Endothelial cell of umbilical vein (primary cell): ENCODE data around the gene GLDN. TPM values are rescaled to one million over a fixed set of nuclear protein-coding genes. Genes with fewer than 3 reads are reported as not detected.

Experiments used
- BruUV-seq: library from RNA; stranded (reverse); fragments of 400-500 nt; replicated peaks from 2 replicates; lab custom pipeline; 2021; lab: Mats Ljungman, UMichigan
- CTCF ChIA-PET: fragments of 300-600, 350-600 bp; sonication (Branson Sonifier 250); formaldehyde crosslinking; loops from one replicate; lab custom pipeline; 2021; ENCODE audit warnings: antibody characterized with exemption, inconsistent platforms; lab: Charles Lee
- POLR2A ChIA-PET: fragments of 300-600, 350-600 bp; sonication (Branson Sonifier 250); formaldehyde crosslinking; loops from one replicate; lab custom pipeline; 2021; ENCODE audit warnings: antibody characterized with exemption, inconsistent platforms; lab: Charles Lee
- DNase-seq: peaks from one replicate; pipeline ENCODE4 v3.0.0-alpha.2; 2011; ENCODE audit warnings: low read depth, low spot score
- FAIRE-seq: peaks from 2 replicates; lab custom pipeline; 2011; peaks lifted over from hg19 to GRCh38; lab: Jason Lieb, UNC
- H2AFZ ChIP-seq: 2 replicates; pipeline ENCODE4 v1.6.0; 2012; ENCODE audit warnings: low read depth, low read length, control low read depth, inconsistent platforms
- H3K27ac ChIP-seq: 2 replicates; pipeline ENCODE4 v1.5.1; 2011; ENCODE audit warnings: low read depth, mild to moderate bottlenecking, control low read depth, low read length, moderate library complexity; ENCODE audit not compliant: insufficient read depth
- H3K27me3 ChIP-seq, 2 experiments: 2 replicates each; pipeline versions ENCODE4 v1.6.0 to v1.6.1; 2011; ENCODE audit warnings: low read length in 2 of 2, mixed read lengths in 1 of 2; ENCODE audit not compliant: control insufficient read depth in 2 of 2, insufficient read depth in 2 of 2
- H3K36me3 ChIP-seq, 2 experiments: 2 replicates in 1 of 2; 3 replicates in 1 of 2; pipeline ENCODE4 v1.5.1; 2011; ENCODE audit warnings: low read length in 2 of 2, mild to moderate bottlenecking in 1 of 2, moderate library complexity in 1 of 2; ENCODE audit not compliant: control insufficient read depth in 2 of 2, insufficient read depth in 2 of 2; ENCODE audit errors: extremely low read depth in 1 of 2
- H3K4me1 ChIP-seq: 3 replicates; pipeline ENCODE4 v1.5.1; 2011; ENCODE audit warnings: mild to moderate bottlenecking, low read length; ENCODE audit not compliant: control insufficient read depth, insufficient read depth; ENCODE audit errors: extremely low read depth
- H3K4me2 ChIP-seq: 2 replicates; pipeline ENCODE4 v1.6.1; 2011; ENCODE audit warnings: low read length, control low read depth, mixed read lengths; ENCODE audit not compliant: insufficient read depth
- H3K4me3 ChIP-seq, 3 experiments: fragments of 200-600 bp in 1 of 3; sonication (generic), shearing (Covaris generic) in 1 of 3; replicated peaks in 1 of 3; 2 replicates each; pipeline ENCODE4 v1.5.1; 2011 to 2016; ENCODE audit warnings: control low read depth in 3 of 3, low read length in 3 of 3, mild to moderate bottlenecking in 2 of 3, inconsistent platforms in 1 of 3, low read depth in 1 of 3, moderate library complexity in 1 of 3; ENCODE audit not compliant: insufficient read depth in 1 of 3
- H3K79me2 ChIP-seq: 2 replicates; pipeline ENCODE4 v1.6.0; 2012; ENCODE audit warnings: low read length, inconsistent platforms; ENCODE audit not compliant: control insufficient read depth, insufficient read depth
- H3K9ac ChIP-seq: replicated peaks from 2 replicates; pipeline ENCODE3; 2011; ENCODE audit warnings: low read length, control low read depth; ENCODE audit not compliant: insufficient read depth; ENCODE audit errors: extremely low read depth
- H3K9me1 ChIP-seq: replicated peaks from 3 replicates; pipeline ENCODE4 v1.6.0; 2011; ENCODE audit warnings: mild to moderate bottlenecking, low read length; ENCODE audit not compliant: control insufficient read depth, insufficient read depth; ENCODE audit errors: extremely low read depth
- H3K9me3 ChIP-seq: replicated peaks from 2 replicates; pipeline ENCODE4 v1.5.1; 2012; ENCODE audit warnings: low read length, inconsistent platforms; ENCODE audit not compliant: control insufficient read depth, insufficient read depth
- H4K20me1 ChIP-seq: replicated peaks from 2 replicates; pipeline ENCODE3; 2011; ENCODE audit warnings: mild to moderate bottlenecking, low read length; ENCODE audit not compliant: control insufficient read depth, insufficient read depth; ENCODE audit errors: extremely low read depth
- CTCF ChIP-seq, 2 donors: IDR thresholded peaks; 1 replicate in 1 of 2; 2 replicates in 1 of 2; pipeline ENCODE4 v1.5.1; 2011; ENCODE audit warnings: low read length in 2 of 2, mild to moderate bottlenecking in 2 of 2, moderate library complexity in 2 of 2, control low read depth in 1 of 2, inconsistent platforms in 1 of 2, low read depth in 1 of 2; ENCODE audit not compliant: insufficient read depth in 1 of 2; ENCODE audit errors: extremely low read depth in 1 of 2
- EZH2 ChIP-seq: IDR thresholded peaks from 2 replicates; pipeline ENCODE4 v1.6.1; 2012; ENCODE audit warnings: borderline replicate concordance, low read depth, mild to moderate bottlenecking, moderate library complexity, low read length, inconsistent platforms; ENCODE audit not compliant: severe bottlenecking
- FOS ChIP-seq: IDR thresholded peaks from 2 replicates; pipeline ENCODE4 v1.6.1; 2011; ENCODE audit warnings: mild to moderate bottlenecking, low read length, moderate library complexity, borderline replicate concordance; ENCODE audit not compliant: insufficient read depth
- GATA2 ChIP-seq: IDR thresholded peaks from 2 replicates; pipeline ENCODE4 v1.7.0; 2011; ENCODE audit warnings: low read depth, mild to moderate bottlenecking, moderate library complexity, mixed read lengths, low read length; ENCODE audit not compliant: insufficient read length, insufficient read depth
- JUN ChIP-seq: IDR thresholded peaks from 2 replicates; pipeline ENCODE4 v1.6.1; 2011; ENCODE audit warnings: borderline replicate concordance, low read depth; ENCODE audit not compliant: insufficient read length, insufficient read depth
- MAX ChIP-seq: IDR thresholded peaks from 2 replicates; pipeline ENCODE4 v1.6.1; 2011; ENCODE audit not compliant: insufficient read depth, insufficient read length
- MYC ChIP-seq: IDR thresholded peaks from one replicate; pipeline ENCODE4 v1.6.1; 2011; ENCODE audit warnings: mild to moderate bottlenecking, low read depth, low read length
- POLR2A ChIP-seq: IDR thresholded peaks from 2 replicates; pipeline ENCODE4 v1.6.1; 2012; ENCODE audit warnings: low read depth, mild to moderate bottlenecking, control low read depth, low read length
- POLR2AphosphoS5 ChIP-seq: IDR thresholded peaks from 2 replicates; pipeline ENCODE4 v1.6.1; 2012; ENCODE audit warnings: low read depth, mild to moderate bottlenecking, control low read depth, low read length, moderate library complexity; ENCODE audit not compliant: insufficient read depth
- dilution Hi-C: fragments of 300-500 bp; cut with MboI; formaldehyde crosslinking; loops from one replicate; pipeline ENCODE4 v1.15.0; 2019; ENCODE audit warnings: low sequenced_read_pairs; ENCODE audit not compliant: extremely low pct_ligation_motif_present
- intact Hi-C: fragments of 100-400 bp; cut with micrococcal nuclease; formaldehyde crosslinking; loops from one replicate; pipeline ENCODE4 v1.10.0; 2022
- polyA plus RNA-seq, 4 experiments: library from polyadenylated mRNA; depleted of rRNA in 3 of 4; stranded (reverse) in 3 of 4; unstranded in 1 of 4; fragments of >200 nt; gene quantifications; 2 replicates each; pipeline versions ENCODE4 v1.2.1 to v1.2.3, GENCODE V29; 2011 to 2012; ENCODE audit warnings: missing spikeins in 1 of 4
- total RNA-seq: library from RNA; stranded (reverse); gene quantifications from 2 replicates; pipeline ENCODE4 v1.2.3, GENCODE V29; 2021

Gene GLDN
- total and polyA plus RNA-seq, 2 donors (not counting 3 experiments of a cell fraction or from before 2014, with no cell fraction given) = not detected

- Histone ChIP-seq H3K9ac (no peak overlapping the region), H3K36me3 (no peaks in the 10 kb centered on the region), H3K9me1 (no peaks in the 10 kb centered on the region), H3K4me1 (peaks cover 16% of the 10 kb centered on the region), H3K79me2 (no peaks in the 10 kb centered on the region), H3K4me2 (no peak overlapping the region), H3K27me3 (peaks cover 85 to 87% of the 10 kb centered on the region in 2 experiments), H4K20me1 (peaks cover 4% of the 10 kb centered on the region), H3K4me3 (no peak overlapping the region), H3K27ac (no peak overlapping the region), H3K9me3 (no peaks in the 10 kb centered on the region), H2AFZ (no peak overlapping the region)
- intact Hi-C loops (loop anchor here (5.0 kb wide), 1 partner anchor 51 kb away; no protein-coding TSS in a partner anchor), dilution Hi-C loops (no loop called here)
- TF ChIP-seq POLR2AphosphoS5 (no peak), MYC (no peak), EZH2 (no peak), CTCF (IDR thresholded peaks at IDR 0.05; ENCODE audit: extremely low read depth in 1 of 2, insufficient read depth in 1 of 2, low read depth in 1 of 2, low read length in 2 of 2) (no peak), MAX (no peak), FOS (no peak), JUN (no peak), GATA2 (no peak), POLR2A (no peak)
- BruUV-seq = no TSS peak
- ChIA-PET POLR2A (no interaction called here), CTCF (interaction anchor here (0.8 to 2.8 kb wide), 11 partner anchors 9 to 170 kb away, joined by 3 to 19 read pairs (median 4); no protein-coding TSS in a partner anchor)
- no peak for DNase-seq
- no peak for FAIRE-seq
Observed at GRCh38 chr15:51333571-51333970, 7.9 kb upstream of the GLDN start.
